Activated B cell treated with CpG ODN at 0.5 μM for 24 hours (primary cell): ENCODE data around the gene RIMKLA. TPM values are rescaled to one million over a fixed set of nuclear protein-coding genes. Genes with fewer than 3 reads are reported as not detected.

Experiments used
- ATAC-seq: fragments of 200-7000 bp; cut with Tn5 transposase; one replicate; pipeline ENCODE4 v1.10.0; 2021; ENCODE audit warnings: low read depth, mild to moderate bottlenecking, moderate library complexity
- CTCF ChIA-PET: fragments of 350-600 bp; sonication (Branson Sonifier 250); formaldehyde crosslinking; loops from one replicate; lab custom pipeline; 2021; ENCODE audit warnings: antibody characterized with exemption; lab: Charles Lee
- POLR2A ChIA-PET: fragments of 350-600 bp; sonication (Branson Sonifier 250); formaldehyde crosslinking; loops from one replicate; lab custom pipeline; 2021; ENCODE audit warnings: antibody characterized with exemption; lab: Charles Lee
- DNase-seq: peaks from one replicate; pipeline ENCODE4 v3.0.0; 2022
- H3K27ac Mint-ChIP-seq: one replicate; pipeline ENCODE4 v1.8.0; 2020; ENCODE audit warnings: mixed read lengths
- H3K27me3 Mint-ChIP-seq: one replicate; pipeline ENCODE4 v1.8.0; 2021; ENCODE audit warnings: mixed read lengths
- H3K36me3 Mint-ChIP-seq: one replicate; pipeline ENCODE4 v1.8.0; 2021; ENCODE audit warnings: low read depth, mixed read lengths
- H3K4me1 Mint-ChIP-seq: one replicate; pipeline ENCODE4 v1.8.0; 2021; ENCODE audit warnings: mixed read lengths
- H3K4me3 Mint-ChIP-seq: one replicate; pipeline ENCODE4 v1.8.0; 2020; ENCODE audit warnings: mild to moderate bottlenecking, mixed read lengths
- H3K9me3 Mint-ChIP-seq: one replicate; pipeline ENCODE4 v1.8.0; 2020; ENCODE audit warnings: mixed read lengths
- intact Hi-C: fragments of 100-400 bp; cut with micrococcal nuclease; formaldehyde crosslinking; loops from one replicate; pipeline ENCODE4 v1.15.1; 2024
- total RNA-seq: library from RNA; stranded (reverse); gene quantifications from 2 replicates; pipeline ENCODE4 v1.2.3, GENCODE V29; 2022
- TF ChIP-seq, protein P1 (sequence below): fragments of 200-600 bp; IDR thresholded peaks from one replicate; pipeline ENCODE4 v1.8.0; 2022; ENCODE audit warnings: antibody characterized with exemption, mild to moderate bottlenecking

RIMKLA gene
- total RNA-seq, 1 donor from 2014 or later: 0.02 TPM

GRCh38 chr1:42364089-42364488, 16.5 kb upstream of the RIMKLA start:
- Mint-ChIP-seq H3K9me3 (no peaks in the 10 kb centered on the region), H3K4me1 (no peaks in the 10 kb centered on the region), H3K27ac (no peak overlapping the region), H3K36me3 (no peaks in the 10 kb centered on the region), H3K4me3 (no peak overlapping the region), H3K27me3 (peaks cover 27% of the 10 kb centered on the region)
- DNase-seq: no peak
- POLR2A ChIA-PET: no interaction called here
- intact Hi-C loops: no loop called here
- CTCF ChIA-PET: no interaction called here
- ATAC-seq: no peak
- TF ChIP-seq, protein P1, sequence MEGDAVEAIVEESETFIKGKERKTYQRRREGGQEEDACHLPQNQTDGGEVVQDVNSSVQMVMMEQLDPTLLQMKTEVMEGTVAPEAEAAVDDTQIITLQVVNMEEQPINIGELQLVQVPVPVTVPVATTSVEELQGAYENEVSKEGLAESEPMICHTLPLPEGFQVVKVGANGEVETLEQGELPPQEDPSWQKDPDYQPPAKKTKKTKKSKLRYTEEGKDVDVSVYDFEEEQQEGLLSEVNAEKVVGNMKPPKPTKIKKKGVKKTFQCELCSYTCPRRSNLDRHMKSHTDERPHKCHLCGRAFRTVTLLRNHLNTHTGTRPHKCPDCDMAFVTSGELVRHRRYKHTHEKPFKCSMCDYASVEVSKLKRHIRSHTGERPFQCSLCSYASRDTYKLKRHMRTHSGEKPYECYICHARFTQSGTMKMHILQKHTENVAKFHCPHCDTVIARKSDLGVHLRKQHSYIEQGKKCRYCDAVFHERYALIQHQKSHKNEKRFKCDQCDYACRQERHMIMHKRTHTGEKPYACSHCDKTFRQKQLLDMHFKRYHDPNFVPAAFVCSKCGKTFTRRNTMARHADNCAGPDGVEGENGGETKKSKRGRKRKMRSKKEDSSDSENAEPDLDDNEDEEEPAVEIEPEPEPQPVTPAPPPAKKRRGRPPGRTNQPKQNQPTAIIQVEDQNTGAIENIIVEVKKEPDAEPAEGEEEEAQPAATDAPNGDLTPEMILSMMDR: no peak

GRCh38 chr1:42364542-42364941, 16.1 kb upstream of the RIMKLA start:
- H3K27me3 Mint-ChIP-seq: peaks cover 25% of the 10 kb centered on the region
- POLR2A ChIA-PET: no interaction called here
- intact Hi-C loops: no loop called here
- CTCF ChIA-PET: no interaction called here
- H3K4me3 Mint-ChIP-seq: no peak overlapping the region
- H3K9me3 Mint-ChIP-seq: no peaks in the 10 kb centered on the region
- H3K4me1 Mint-ChIP-seq: no peaks in the 10 kb centered on the region
- TF ChIP-seq, protein P1: no peak
- no peak overlapping the region for H3K27ac Mint-ChIP-seq
- no peak for DNase-seq
- no peak for ATAC-seq
- no peaks in the 10 kb centered on the region for H3K36me3 Mint-ChIP-seq

GRCh38 chr1:42365118-42365517, 15.5 kb upstream of the RIMKLA start:
- intact Hi-C loops: no loop called here
- ChIA-PET CTCF (no interaction called here), POLR2A (no interaction called here)
- Mint-ChIP-seq H3K4me3 (no peak overlapping the region), H3K27me3 (peaks cover 21% of the 10 kb centered on the region), H3K4me1 (no peaks in the 10 kb centered on the region), H3K27ac (no peak overlapping the region), H3K36me3 (no peaks in the 10 kb centered on the region), H3K9me3 (no peaks in the 10 kb centered on the region)
- DNase-seq: no peak
- ATAC-seq: no peak
- TF ChIP-seq, protein P1: no peak

DNA sequence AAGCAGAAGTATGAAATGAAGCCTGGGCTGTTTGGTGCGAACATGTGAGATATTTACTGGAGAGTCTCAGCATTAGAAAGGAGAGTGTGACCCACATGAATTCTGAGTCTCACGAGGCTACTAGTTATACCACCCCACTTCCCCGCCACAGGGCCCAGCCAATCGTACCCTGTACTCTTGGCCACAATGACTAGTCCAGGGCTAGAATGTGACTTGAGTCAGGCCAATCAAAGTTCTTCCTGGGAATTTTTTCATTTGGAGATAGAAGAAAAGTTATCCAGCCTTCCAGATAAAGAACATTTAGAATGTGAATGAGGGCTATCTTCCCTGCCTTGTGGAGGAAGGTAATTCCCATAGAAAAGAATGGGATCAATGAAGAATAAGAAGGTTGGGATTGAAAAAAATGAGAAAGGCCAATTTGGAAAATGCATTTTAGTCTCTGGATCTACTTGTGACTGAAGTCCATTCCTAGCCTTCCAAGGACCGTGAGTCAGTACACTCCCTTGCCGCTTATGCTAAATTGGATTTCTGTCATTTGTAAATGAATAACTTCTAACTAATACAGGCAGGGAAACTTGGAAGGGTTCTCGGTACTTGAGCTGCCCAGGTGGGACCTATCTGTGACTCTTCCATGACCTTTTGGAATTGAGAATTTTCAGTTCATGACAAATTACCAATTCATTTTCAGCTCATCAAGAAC, 12.3 kb upstream of the RIMKLA start:
- ATAC-seq (no peak), DNase-seq (no peak)
- intact Hi-C loops: no loop called here
- Mint-ChIP-seq H3K27ac (no peak overlapping the region), H3K4me3 (no peak overlapping the region), H3K27me3 (peaks cover 25% of the 10 kb centered on the region), H3K36me3 (no peaks in the 10 kb centered on the region), H3K4me1 (no peaks in the 10 kb centered on the region), H3K9me3 (no peaks in the 10 kb centered on the region)
- ChIA-PET POLR2A (no interaction called here), CTCF (no interaction called here)
- TF ChIP-seq, protein P1: no peak

DNA sequence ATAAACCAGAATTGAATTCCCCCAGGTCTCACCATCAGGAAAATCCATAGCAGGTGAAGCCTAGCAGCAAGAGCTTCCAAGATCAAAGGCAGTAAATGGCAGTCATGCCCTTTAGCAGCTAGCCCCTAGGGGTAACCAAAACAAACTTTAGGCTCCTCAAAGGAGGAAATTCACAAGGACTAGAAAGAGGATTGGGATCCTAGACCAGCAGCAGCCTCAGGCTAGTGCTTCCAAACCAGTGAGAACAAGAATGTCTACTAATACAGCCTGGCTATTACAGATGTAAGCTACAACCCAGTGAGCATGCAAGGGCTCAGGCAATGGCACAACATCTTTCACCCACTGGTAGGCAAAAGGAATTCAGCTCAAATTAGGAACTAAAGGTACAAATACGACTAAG, 11.1 kb upstream of the RIMKLA start:
- H3K4me1 Mint-ChIP-seq: no peaks in the 10 kb centered on the region
- TF ChIP-seq, protein P1: no peak
- H3K4me3 Mint-ChIP-seq: no peak overlapping the region
- CTCF ChIA-PET: no interaction called here
- no peaks in the 10 kb centered on the region for H3K9me3 Mint-ChIP-seq
- peaks cover 27% of the 10 kb centered on the region for H3K27me3 Mint-ChIP-seq
- intact Hi-C loops: no loop called here
- POLR2A ChIA-PET: interaction anchor here (0.6 kb wide), 1 partner anchor 1662 kb away, joined by 3 read pairs; the partner anchor contains the start of gene SLC6A9
- H3K27ac Mint-ChIP-seq: no peak overlapping the region
- DNase-seq (no peak), ATAC-seq (no peak)
- no peaks in the 10 kb centered on the region for H3K36me3 Mint-ChIP-seq
